Tibial nerve (tissue), 4 donors: ENCODE measurements around the gene MBD3.

Experiments
- CTCF ChIP-seq, 5 experiments: fragments of 200-600 bp in 3 of 5; fragments of 450-650 bp in 2 of 5; sonication (generic) in 3 of 5; IDR thresholded peaks; one replicate each; pipeline ENCODE4 v1.5.1; 2016 to 2019; ENCODE audit warnings: antibody characterized with exemption in 5 of 5, mild to moderate bottlenecking in 3 of 5, moderate library complexity in 2 of 5
- EP300 ChIP-seq, 2 donors: sonication (generic); formaldehyde crosslinking; IDR thresholded peaks; one replicate each; pipeline ENCODE4 v1.6.1; 2017; ENCODE audit warnings: antibody characterized with exemption in 2 of 2, mild to moderate bottlenecking in 1 of 2
- POLR2A ChIP-seq, 2 donors: fragments of 450-650 bp; IDR thresholded peaks; one replicate each; pipeline ENCODE4 v1.6.1; 2017; ENCODE audit warnings: antibody characterized with exemption in 2 of 2, mild to moderate bottlenecking in 2 of 2, moderate library complexity in 2 of 2

- TF ChIP-seq CTCF (IDR thresholded peaks at IDR 0.05): no peak
- no peak for TF ChIP-seq POLR2A (IDR thresholded peaks at IDR 0.05)
- no peak for TF ChIP-seq EP300 (IDR thresholded peaks at IDR 0.05)
These were observed 16.2 kb downstream of the MBD3 start for GRCh38 chr19:1576242-1577089.
